Epithelial cell of esophagus (primary cell): ENCODE measurements around the gene COG5.
A peak's percentile ranks its signal among the peaks of the same experiment; 100 is the strongest.

Source experiments
- DNase-seq: peaks from one replicate; pipeline ENCODE4 v3.0.0; 2010; ENCODE audit warnings: low read depth
- H3K4me3 ChIP-seq: 2 replicates; pipeline ENCODE4 v1.5.1; 2011; ENCODE audit warnings: mild to moderate bottlenecking, low read length, control low read depth
- TF ChIP-seq, protein P1 (sequence below): IDR thresholded peaks from 2 replicates; pipeline ENCODE4 v1.5.1; 2011; ENCODE audit warnings: low read depth, mild to moderate bottlenecking, low read length, control low read depth, inconsistent platforms; ENCODE audit not compliant: insufficient read depth; ENCODE audit errors: missing control alignments

The COG5 gene

DNA sequence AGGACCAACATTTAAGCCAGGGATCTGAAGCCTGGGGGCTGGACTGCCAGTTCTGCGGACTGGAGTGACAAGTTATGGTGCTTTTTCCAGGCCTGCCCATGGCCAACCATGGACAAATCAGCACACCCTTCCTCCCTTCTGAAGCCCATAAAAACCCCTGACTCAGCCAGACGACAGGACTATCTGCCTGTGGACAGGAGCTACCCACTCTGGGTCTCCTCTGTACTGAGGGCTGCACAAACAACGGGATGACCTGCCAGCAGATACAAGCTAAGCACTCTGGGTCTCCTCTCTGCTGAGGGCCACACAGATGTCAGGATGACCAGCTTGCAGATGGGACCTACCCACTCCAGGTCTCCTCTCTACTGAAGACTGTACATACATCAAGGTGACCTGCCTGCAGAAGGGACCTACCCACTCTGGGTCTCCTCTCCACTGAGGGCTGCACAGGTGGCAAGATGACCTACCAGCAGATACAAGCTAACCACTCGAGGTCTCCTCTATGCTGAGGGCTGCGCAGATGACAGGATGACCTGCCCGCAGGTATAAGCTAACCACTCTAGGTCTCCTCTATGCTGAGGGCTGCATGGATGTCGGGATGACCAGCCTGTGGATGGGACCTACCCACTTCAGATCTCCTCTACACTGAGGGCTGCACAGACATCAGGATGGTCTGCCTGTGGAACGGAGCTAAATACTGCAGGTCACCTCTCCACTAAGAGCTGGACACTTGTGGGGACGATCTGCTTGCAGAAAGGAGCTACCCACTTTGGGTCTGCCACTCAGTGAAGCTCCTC lies 204.0 kb downstream of the COG5 start:
- TF ChIP-seq, protein P1, sequence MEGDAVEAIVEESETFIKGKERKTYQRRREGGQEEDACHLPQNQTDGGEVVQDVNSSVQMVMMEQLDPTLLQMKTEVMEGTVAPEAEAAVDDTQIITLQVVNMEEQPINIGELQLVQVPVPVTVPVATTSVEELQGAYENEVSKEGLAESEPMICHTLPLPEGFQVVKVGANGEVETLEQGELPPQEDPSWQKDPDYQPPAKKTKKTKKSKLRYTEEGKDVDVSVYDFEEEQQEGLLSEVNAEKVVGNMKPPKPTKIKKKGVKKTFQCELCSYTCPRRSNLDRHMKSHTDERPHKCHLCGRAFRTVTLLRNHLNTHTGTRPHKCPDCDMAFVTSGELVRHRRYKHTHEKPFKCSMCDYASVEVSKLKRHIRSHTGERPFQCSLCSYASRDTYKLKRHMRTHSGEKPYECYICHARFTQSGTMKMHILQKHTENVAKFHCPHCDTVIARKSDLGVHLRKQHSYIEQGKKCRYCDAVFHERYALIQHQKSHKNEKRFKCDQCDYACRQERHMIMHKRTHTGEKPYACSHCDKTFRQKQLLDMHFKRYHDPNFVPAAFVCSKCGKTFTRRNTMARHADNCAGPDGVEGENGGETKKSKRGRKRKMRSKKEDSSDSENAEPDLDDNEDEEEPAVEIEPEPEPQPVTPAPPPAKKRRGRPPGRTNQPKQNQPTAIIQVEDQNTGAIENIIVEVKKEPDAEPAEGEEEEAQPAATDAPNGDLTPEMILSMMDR = no peak
- no peak overlapping the region for H3K4me3 ChIP-seq
- DNase-seq = no peak

DNA sequence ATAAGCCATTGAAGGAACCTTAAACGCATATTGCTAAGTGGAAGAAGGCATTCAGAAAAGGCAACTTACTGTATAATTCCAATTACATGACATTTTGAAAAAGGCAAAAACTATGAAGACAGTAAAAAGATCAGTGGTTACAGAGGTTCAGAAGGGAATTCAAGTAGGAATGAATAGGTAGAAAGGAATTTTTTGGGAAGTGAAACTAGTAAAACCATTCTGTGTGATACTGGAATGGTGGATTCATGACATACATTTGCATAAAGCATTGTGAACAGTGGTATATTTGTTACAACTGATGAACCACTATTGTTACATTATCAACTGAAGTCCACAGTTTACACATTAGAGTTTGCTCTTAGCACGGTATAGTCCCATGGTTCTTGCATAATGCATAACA lies 208.1 kb downstream of the COG5 start:
- no peak overlapping the region for H3K4me3 ChIP-seq
- peak; percentile 2 for DNase-seq
- TF ChIP-seq, protein P1 = no peak

DNA sequence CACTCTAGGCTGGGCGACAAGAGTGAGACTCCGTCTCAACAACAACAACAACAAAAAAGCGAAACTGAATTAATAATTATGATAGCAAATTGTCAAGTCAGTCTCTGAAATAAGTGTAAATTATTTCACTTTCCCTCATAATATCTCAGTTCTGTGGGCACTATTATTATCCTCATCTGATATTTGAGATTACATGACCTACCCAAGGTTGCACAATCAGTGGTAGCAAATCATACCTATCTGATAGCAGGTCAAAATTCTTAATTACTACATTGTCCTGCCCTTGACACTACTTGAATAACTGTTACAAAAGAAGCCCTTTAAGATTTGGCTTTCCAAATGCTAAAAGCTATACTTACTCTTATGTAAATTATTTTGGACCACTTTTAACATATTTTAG lies 209.1 kb downstream of the COG5 start:
- TF ChIP-seq, protein P1 = no peak
- DNase-seq = no peak
- H3K4me3 ChIP-seq = no peak overlapping the region

DNA sequence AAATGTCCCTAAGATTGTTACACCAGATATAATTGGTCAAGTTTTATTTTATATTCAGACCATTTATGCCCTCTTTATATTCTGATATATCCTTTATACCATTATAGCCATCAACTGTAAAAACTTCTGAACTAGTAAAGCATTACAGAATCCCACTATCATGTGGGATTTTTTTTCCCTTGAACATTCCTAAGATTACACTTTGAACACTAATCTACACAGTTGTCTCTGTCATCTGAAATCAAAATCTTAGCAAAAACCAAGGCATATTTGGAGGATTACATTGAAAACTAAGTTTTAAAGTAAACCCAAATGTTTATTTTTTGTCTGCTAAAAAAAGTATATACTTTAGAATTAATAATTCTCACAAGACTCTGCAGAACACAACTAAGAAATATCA lies 210.0 kb downstream of the COG5 start:
- no peak overlapping the region for H3K4me3 ChIP-seq
- DNase-seq = no peak
- TF ChIP-seq, protein P1 = no peak

DNA sequence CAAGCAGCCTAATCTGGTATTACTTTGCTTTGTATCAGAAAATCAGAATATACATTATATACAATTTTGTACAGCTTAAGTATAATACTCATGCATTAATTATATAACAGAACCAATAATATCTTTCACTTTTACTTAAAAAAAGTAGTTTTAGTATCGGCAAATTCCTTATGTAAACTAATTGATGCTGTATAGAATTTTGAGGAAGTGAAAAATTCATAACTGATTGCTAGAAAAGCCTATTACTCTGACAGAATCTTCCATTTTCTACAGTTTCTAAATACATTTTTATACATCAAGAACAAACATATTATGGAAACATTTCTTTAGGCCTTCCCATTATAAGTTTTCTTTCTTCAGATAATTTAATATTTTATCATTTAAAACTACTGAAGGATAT lies 217.8 kb downstream of the COG5 start:
- H3K4me3 ChIP-seq = no peak overlapping the region
- no peak for DNase-seq
- TF ChIP-seq, protein P1 = no peak

DNA sequence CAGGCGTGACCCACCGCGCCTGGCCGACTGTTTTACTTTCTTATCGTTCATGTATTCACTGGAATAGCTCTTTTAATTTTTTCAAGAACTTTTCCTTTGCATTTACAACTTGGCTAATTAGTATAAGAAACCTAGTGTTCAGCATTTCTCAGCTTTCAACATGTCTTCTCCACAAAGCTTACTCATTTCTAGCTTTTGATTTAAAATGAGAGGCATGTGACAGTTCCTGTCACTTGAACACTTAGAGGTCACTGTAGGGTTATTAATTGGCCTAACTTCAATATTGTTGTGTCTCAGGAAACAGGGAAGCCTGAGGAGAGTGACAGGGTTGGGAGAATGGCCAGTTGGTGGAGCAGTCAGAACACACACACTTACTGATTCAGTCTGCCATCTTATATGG lies 218.9 kb downstream of the COG5 start:
- no peak for DNase-seq
- no peak overlapping the region for H3K4me3 ChIP-seq
- TF ChIP-seq, protein P1 = no peak

DNA sequence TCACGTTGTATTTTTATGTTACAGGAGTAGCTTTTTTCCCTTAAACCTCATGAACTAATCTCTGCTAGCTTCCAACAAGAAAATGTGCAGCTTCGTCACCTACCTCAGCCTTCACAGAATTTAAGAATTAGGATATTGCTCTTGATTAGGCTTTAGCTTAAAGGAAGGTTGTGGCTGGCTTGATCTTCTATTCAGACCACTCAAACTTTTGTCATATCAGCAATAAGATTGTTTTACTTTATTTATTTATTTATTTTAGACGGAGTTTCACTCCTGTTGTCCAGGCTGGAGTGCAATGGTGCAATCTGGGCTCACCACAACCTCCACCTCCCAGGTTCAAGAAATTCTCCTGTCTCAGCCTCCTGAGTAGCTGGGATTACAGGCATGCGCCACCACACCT lies 219.4 kb downstream of the COG5 start:
- no peak overlapping the region for H3K4me3 ChIP-seq
- TF ChIP-seq, protein P1 = no peak
- DNase-seq = no peak
